ENCODE measurements around the gene TAC3.

The TAC3 gene

GRCh38 chr12:57040750-57041149 lies 24.4 kb upstream of the TAC3 start:
- H3K36me3 ChIP-seq (ENCODE audit: insufficient read depth), result no peaks in the 10 kb centered on the region
- H2AFZ ChIP-seq (ENCODE audit: low read depth), result no peak overlapping the region
- H3K9ac ChIP-seq, result no peak overlapping the region
- no peak overlapping the region for H3K27ac ChIP-seq
- H3K4me2 ChIP-seq, result no peak overlapping the region
- H3K79me2 ChIP-seq (ENCODE audit: insufficient read depth, low read depth), result no peaks in the 10 kb centered on the region
- H3K27me3 ChIP-seq (ENCODE audit: insufficient read depth, low read depth), result no peaks in the 10 kb centered on the region; the same call in 1 of the 2 replicates
- no peaks in the 10 kb centered on the region for H4K20me1 ChIP-seq (ENCODE audit: insufficient read depth)
- no peaks in the 10 kb centered on the region for H3K4me1 ChIP-seq (ENCODE audit: low read depth, poor library complexity, severe bottlenecking)
- H3K4me3 ChIP-seq (IDR thresholded peaks at IDR 0.05; ENCODE audit: insufficient read depth, low read depth, low read length), result no peak overlapping the region
- TF ChIP-seq, protein P1, sequence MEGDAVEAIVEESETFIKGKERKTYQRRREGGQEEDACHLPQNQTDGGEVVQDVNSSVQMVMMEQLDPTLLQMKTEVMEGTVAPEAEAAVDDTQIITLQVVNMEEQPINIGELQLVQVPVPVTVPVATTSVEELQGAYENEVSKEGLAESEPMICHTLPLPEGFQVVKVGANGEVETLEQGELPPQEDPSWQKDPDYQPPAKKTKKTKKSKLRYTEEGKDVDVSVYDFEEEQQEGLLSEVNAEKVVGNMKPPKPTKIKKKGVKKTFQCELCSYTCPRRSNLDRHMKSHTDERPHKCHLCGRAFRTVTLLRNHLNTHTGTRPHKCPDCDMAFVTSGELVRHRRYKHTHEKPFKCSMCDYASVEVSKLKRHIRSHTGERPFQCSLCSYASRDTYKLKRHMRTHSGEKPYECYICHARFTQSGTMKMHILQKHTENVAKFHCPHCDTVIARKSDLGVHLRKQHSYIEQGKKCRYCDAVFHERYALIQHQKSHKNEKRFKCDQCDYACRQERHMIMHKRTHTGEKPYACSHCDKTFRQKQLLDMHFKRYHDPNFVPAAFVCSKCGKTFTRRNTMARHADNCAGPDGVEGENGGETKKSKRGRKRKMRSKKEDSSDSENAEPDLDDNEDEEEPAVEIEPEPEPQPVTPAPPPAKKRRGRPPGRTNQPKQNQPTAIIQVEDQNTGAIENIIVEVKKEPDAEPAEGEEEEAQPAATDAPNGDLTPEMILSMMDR (conservative IDR thresholded peaks at IDR 0.05; ENCODE audit: low read depth, low read length), result no peak

- Histone ChIP-seq H3K4me2 (no peak overlapping the region), H3K36me3 (ENCODE audit: insufficient read depth) (no peaks in the 10 kb centered on the region)
These were observed 23.9 kb upstream of the TAC3 start for GRCh38 chr12:57040211-57040610.

GRCh38 chr12:57039016-57039798 lies 22.9 kb upstream of the TAC3 start:
- H3K79me2 ChIP-seq (ENCODE audit: insufficient read depth, low read depth), result no peaks in the 10 kb centered on the region
- H3K27ac ChIP-seq, result no peak overlapping the region
- H3K4me1 ChIP-seq (ENCODE audit: low read depth, poor library complexity, severe bottlenecking), result no peaks in the 10 kb centered on the region
- no peak overlapping the region for H3K9ac ChIP-seq
- H3K4me3 ChIP-seq (IDR thresholded peaks at IDR 0.05; ENCODE audit: insufficient read depth, low read depth, low read length), result no peak overlapping the region
- H2AFZ ChIP-seq (ENCODE audit: low read depth), result no peak overlapping the region
- H3K4me2 ChIP-seq, result no peak overlapping the region
- no peaks in the 10 kb centered on the region; the same call in 1 of the 2 replicates for H3K27me3 ChIP-seq (ENCODE audit: insufficient read depth, low read depth)
- H4K20me1 ChIP-seq (ENCODE audit: insufficient read depth), result no peaks in the 10 kb centered on the region
- TF ChIP-seq, protein P1 (conservative IDR thresholded peaks at IDR 0.05; ENCODE audit: low read depth, low read length), result no peak
- no peaks in the 10 kb centered on the region for H3K36me3 ChIP-seq (ENCODE audit: insufficient read depth)

More at GRCh38 chr12:57040211-57040610, 23.9 kb upstream of the TAC3 start:
- Histone ChIP-seq H3K27me3 (ENCODE audit: insufficient read depth, low read depth) (no peaks in the 10 kb centered on the region; the same call in 1 of the 2 replicates), H3K4me1 (ENCODE audit: low read depth, poor library complexity, severe bottlenecking) (no peaks in the 10 kb centered on the region), H2AFZ (ENCODE audit: low read depth) (no peak overlapping the region), H3K79me2 (ENCODE audit: insufficient read depth, low read depth) (no peaks in the 10 kb centered on the region), H4K20me1 (ENCODE audit: insufficient read depth) (no peaks in the 10 kb centered on the region), H3K27ac (no peak overlapping the region), H3K4me3 (IDR thresholded peaks at IDR 0.05; ENCODE audit: insufficient read depth, low read depth, low read length) (no peak overlapping the region), H3K9ac (no peak overlapping the region)
- TF ChIP-seq, protein P1 (conservative IDR thresholded peaks at IDR 0.05; ENCODE audit: low read depth, low read length), result no peak

GRCh38 chr12:57037264-57037663 lies 20.9 kb upstream of the TAC3 start:
- Histone ChIP-seq H3K4me1 (ENCODE audit: low read depth, poor library complexity, severe bottlenecking) (no peaks in the 10 kb centered on the region), H3K36me3 (ENCODE audit: insufficient read depth) (no peaks in the 10 kb centered on the region), H2AFZ (ENCODE audit: low read depth) (no peak overlapping the region), H3K27me3 (ENCODE audit: insufficient read depth, low read depth) (no peaks in the 10 kb centered on the region; the same call in 1 of the 2 replicates), H3K4me2 (no peak overlapping the region), H3K4me3 (IDR thresholded peaks at IDR 0.05; ENCODE audit: insufficient read depth, low read depth, low read length) (no peak overlapping the region), H3K79me2 (ENCODE audit: insufficient read depth, low read depth) (no peaks in the 10 kb centered on the region), H4K20me1 (ENCODE audit: insufficient read depth) (no peaks in the 10 kb centered on the region), H3K9ac (no peak overlapping the region), H3K27ac (no peak overlapping the region)
- TF ChIP-seq, protein P1 (conservative IDR thresholded peaks at IDR 0.05; ENCODE audit: low read depth, low read length), result no peak

Data from KMS-11 (cell line).